ENCODE measurements around the gene TMEM61. TPM values are rescaled to one million over a fixed set of nuclear protein-coding genes. Genes with fewer than 3 reads are reported as not detected.

The TMEM61 gene
- total RNA-seq, 1 donor from 2014 or later: not detected

GRCh38 chr1:54972436-54972835 is 8.0 kb upstream of the TMEM61 start:
- no peak for TF ChIP-seq EZH2 (IDR thresholded peaks at IDR 0.05; ENCODE audit: insufficient read depth, low read length)
- TF ChIP-seq CTCF (IDR thresholded peaks at IDR 0.05; ENCODE audit: insufficient read depth, low read depth, low read length): no peak
- Histone ChIP-seq H3K79me2 (ENCODE audit: insufficient read depth, low read length) (no peaks in the 10 kb centered on the region), H3K27me3 (ENCODE audit: insufficient read depth, low read length) (peaks cover 3% of the 10 kb centered on the region), H3K4me2 (ENCODE audit: low read length) (no peak overlapping the region), H3K9ac (ENCODE audit: low read length) (no peak overlapping the region), H3K4me1 (ENCODE audit: insufficient read depth, low read length) (peaks cover 11% of the 10 kb centered on the region), H3K9me3 (ENCODE audit: insufficient read depth, low read depth, low read length) (no peaks in the 10 kb centered on the region), H3K27ac (ENCODE audit: low read depth, low read length) (no peak overlapping the region), H4K20me1 (ENCODE audit: insufficient read depth, low read length) (no peaks in the 10 kb centered on the region), H3K36me3 (ENCODE audit: insufficient read depth, low read length) (no peaks in the 10 kb centered on the region), H3K4me3 (ENCODE audit: insufficient read depth, low read depth, low read length) (no peak overlapping the region), H2AFZ (ENCODE audit: low read depth, low read length) (no peak overlapping the region)
- H3K27me3 Mint-ChIP-seq (ENCODE audit: low read depth, unreplicated experiment): peaks cover 9% of the 10 kb centered on the region
- H3K27ac Mint-ChIP-seq (ENCODE audit: unreplicated experiment): no peak overlapping the region
- no peak overlapping the region for H3K4me3 Mint-ChIP-seq (ENCODE audit: unreplicated experiment)
- no peaks in the 10 kb centered on the region for H3K9me3 Mint-ChIP-seq (ENCODE audit: unreplicated experiment)
- H3K4me1 Mint-ChIP-seq (ENCODE audit: low read depth, unreplicated experiment): peaks cover 19% of the 10 kb centered on the region
- DNase-seq (ENCODE audit: low read depth) (no peak), FAIRE-seq (no peak)
- no peaks in the 10 kb centered on the region for H3K36me3 Mint-ChIP-seq (ENCODE audit: low read depth, unreplicated experiment)

- H2AFZ ChIP-seq (ENCODE audit: low read depth, low read length): no peak overlapping the region
- H3K27ac ChIP-seq (ENCODE audit: low read depth, low read length): no peak overlapping the region
- no peak overlapping the region for H3K4me3 ChIP-seq (ENCODE audit: insufficient read depth, low read depth, low read length)
- no peaks in the 10 kb centered on the region for H3K9me3 ChIP-seq (ENCODE audit: insufficient read depth, low read depth, low read length)
- FAIRE-seq: peak; percentile 68
- H3K27me3 ChIP-seq (ENCODE audit: insufficient read depth, low read length): peaks cover 3% of the 10 kb centered on the region
- TF ChIP-seq CTCF (IDR thresholded peaks at IDR 0.05; ENCODE audit: insufficient read depth, low read depth, low read length) (peak; percentile 37), EZH2 (IDR thresholded peaks at IDR 0.05; ENCODE audit: insufficient read depth, low read length) (no peak)
- Mint-ChIP-seq H3K36me3 (ENCODE audit: low read depth, unreplicated experiment) (no peaks in the 10 kb centered on the region), H3K27me3 (ENCODE audit: low read depth, unreplicated experiment) (peaks cover 15% of the 10 kb centered on the region), H3K4me1 (ENCODE audit: low read depth, unreplicated experiment) (peaks cover 15% of the 10 kb centered on the region), H3K4me3 (ENCODE audit: unreplicated experiment) (no peak overlapping the region), H3K9me3 (ENCODE audit: unreplicated experiment) (no peaks in the 10 kb centered on the region), H3K27ac (ENCODE audit: unreplicated experiment) (peak overlapping the region; percentile 72)
- DNase-seq (ENCODE audit: low read depth): peak; percentile 39
- peaks cover 11% of the 10 kb centered on the region for H3K4me1 ChIP-seq (ENCODE audit: insufficient read depth, low read length)
- H3K36me3 ChIP-seq (ENCODE audit: insufficient read depth, low read length): no peaks in the 10 kb centered on the region
- H3K4me2 ChIP-seq (ENCODE audit: low read length): peak overlapping the region; percentile 13
- no peaks in the 10 kb centered on the region for H4K20me1 ChIP-seq (ENCODE audit: insufficient read depth, low read length)
- no peaks in the 10 kb centered on the region for H3K79me2 ChIP-seq (ENCODE audit: insufficient read depth, low read length)
- H3K9ac ChIP-seq (ENCODE audit: low read length): no peak overlapping the region
Observed at GRCh38 chr1:54973205-54973921, 7.1 kb upstream of the TMEM61 start.
